Activated CD8-positive, alpha-beta memory T cell treated with anti-CD3 and anti-CD28 coated beads, Interleukin-2, amount 50 U/mL, for 1 hour (primary cell): ENCODE measurements around the gene PTPRN2.

Experiments used
- DNase-seq: peaks from one replicate; pipeline ENCODE4 v3.0.0-alpha.2; 2020; ENCODE audit errors: extremely low read depth

PTPRN2 gene

GRCh38 chr7:158576050-158576762 is 11.4 kb downstream of the PTPRN2 start:
- DNase-seq = no peak

GRCh38 chr7:158574308-158575036 is 13.2 kb downstream of the PTPRN2 start:
- no peak for DNase-seq

GRCh38 chr7:158573310-158573709 is 14.3 kb downstream of the PTPRN2 start:
- DNase-seq = no peak

DNA sequence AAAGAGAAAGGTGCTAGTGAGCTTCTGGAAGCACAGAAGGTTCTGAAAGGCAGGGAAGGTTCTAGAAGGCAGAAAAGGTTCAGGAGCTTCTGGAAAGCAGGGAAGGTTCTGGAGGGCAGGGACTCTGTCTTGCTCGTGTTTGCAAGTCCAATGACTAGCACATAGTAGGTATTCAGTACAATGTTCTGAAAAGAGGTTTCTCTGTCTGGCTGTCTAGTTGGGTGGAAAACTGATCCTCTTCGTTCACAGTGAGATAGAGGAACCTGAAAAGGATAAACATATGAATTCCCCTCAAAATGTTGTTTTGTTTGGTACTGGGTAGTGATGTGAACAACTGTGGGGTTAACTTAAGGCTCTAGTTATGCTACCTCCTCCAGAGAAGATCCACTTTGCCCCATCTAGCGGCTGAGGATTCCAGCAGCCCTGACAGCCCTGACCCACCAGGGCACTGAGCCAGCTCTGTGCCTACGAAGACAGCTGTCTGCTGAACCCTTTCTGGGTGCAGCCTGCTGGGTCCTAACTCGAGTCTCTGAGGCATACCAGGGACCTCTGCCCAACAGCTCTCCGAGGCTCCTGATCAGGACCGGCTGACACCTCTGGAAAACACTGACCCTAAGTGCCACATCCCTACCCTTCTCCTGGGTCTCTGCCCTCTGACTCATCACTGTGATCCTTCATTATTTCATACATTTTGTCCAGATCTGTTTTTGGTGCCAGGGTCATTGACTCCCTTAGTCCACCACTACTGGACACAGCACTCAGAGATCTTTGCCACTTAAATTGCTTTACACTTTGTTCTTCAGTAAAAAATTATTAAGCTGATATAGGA is 15.4 kb downstream of the PTPRN2 start:
- DNase-seq = no peak

GRCh38 chr7:158570449-158571170 is 17.0 kb downstream of the PTPRN2 start:
- no peak for DNase-seq

GRCh38 chr7:158569858-158570323 is 17.7 kb downstream of the PTPRN2 start:
- DNase-seq = no peak

GRCh38 chr7:158568974-158569857 is 18.4 kb downstream of the PTPRN2 start:
- DNase-seq = no peak

- DNase-seq = no peak
These were observed 20.4 kb downstream of the PTPRN2 start for GRCh38 chr7:158567153-158567603.

GRCh38 chr7:158564663-158565035 is 23.0 kb downstream of the PTPRN2 start:
- no peak for DNase-seq

GRCh38 chr7:158563911-158564662 is 23.5 kb downstream of the PTPRN2 start:
- DNase-seq = no peak

DNA sequence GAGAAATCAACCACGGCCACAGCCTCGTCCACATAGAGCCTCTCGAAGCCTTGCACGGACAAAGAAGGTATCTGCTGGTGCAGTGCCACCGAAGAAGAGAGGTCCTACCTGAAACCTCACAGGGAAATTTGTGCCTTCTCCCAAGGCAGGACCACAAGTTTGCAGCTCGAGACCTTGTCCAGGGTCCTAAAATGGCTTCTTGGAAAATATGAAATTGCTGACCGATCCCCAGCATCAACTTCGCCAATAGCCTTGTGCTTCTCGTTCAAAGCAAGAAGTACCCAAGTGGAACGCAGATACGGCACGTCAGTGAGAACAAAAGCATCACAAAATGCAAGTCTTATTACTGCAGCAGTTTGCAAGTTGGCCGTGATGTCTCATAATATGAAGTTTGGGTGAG is 24.6 kb downstream of the PTPRN2 start:
- DNase-seq = no peak

DNA sequence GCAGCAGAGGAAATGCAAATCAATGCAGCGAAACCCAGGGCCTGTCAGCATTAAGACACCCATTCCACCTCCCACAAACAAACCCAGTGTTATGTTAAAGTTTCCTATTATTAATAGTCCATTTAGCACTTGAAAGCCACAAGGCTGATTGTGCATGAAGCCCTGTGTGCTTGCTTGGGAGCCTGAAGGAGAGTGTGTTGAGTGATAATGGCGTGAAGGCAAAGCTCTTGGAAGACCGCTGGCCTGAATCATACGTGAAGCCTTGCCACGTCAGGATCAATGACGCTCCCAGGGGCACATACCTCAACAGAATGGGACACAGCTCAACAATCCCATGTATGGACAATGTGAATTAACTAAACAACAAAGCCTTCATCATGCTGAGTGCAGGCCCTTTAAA is 25.1 kb downstream of the PTPRN2 start:
- no peak for DNase-seq

GRCh38 chr7:158561659-158562058 is 26.0 kb downstream of the PTPRN2 start:
- DNase-seq = no peak

- DNase-seq = no peak
These were observed 27.2 kb downstream of the PTPRN2 start for GRCh38 chr7:158560386-158560785.

DNA sequence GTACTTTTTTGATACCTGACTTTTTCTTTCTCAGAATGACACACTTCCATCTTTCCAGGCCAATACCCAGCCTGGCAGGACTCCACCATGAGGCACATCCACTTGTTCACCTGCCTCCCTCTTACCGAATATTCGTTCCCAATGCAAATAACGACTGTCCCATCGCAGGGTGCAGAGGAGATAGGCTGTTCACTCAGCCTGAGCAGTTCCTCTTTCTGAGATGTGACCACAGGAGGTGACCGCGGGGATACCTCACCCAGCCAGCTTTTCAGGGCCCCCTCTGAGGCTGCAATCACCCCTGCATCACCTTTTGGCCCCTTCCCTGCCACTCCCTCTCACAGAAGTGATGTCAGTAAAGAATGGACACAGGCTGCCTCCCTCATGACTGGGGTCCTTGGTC is 28.3 kb downstream of the PTPRN2 start:
- no peak for DNase-seq

GRCh38 chr7:158558816-158559215 is 28.8 kb downstream of the PTPRN2 start:
- no peak for DNase-seq

- no peak for DNase-seq
These were observed 30.2 kb downstream of the PTPRN2 start for GRCh38 chr7:158557441-158557755.

- no peak for DNase-seq
These were observed 30.7 kb downstream of the PTPRN2 start for GRCh38 chr7:158556721-158557440.

DNA sequence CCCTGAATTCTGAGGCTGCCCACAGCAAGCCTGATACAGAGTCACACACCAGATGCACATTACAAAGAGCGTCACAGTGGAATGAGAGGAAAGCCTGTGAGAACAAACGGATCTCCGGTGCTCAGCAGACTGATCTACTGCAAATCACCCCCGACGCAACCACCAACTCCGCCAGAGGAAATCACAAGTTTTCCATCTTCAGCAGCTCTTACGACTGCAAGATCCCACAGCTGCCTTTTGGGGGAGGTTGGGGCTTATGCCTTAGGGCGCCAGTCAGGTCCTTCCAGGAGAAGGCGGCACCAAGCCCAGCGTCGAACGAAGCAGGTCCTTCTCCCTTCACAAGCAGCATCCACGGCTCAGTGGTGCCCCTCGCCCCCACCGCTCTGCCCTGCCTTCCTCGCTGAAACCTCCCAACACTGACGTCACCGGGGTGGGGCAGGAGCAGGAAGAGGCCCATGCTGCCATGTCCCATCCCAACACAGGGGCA is 32.5 kb downstream of the PTPRN2 start:
- DNase-seq = no peak
